ENCODE data around the gene PCNA. TPM values are rescaled to one million over a fixed set of nuclear protein-coding genes. Genes with fewer than 3 reads are reported as not detected.
"Not testable (repeated sequence)": the region's sequence is repeated elsewhere in the genome, so short reads cannot be mapped to it uniquely, and the experiment has no call there.

Gene PCNA
- total and polyA plus RNA-seq, 2 donors (not counting 1 experiment from before 2014, with no cell fraction given), result 31.7 to 73.4 TPM

GRCh38 chr20:5099909-5100308 lies 19.8 kb downstream of the PCNA start:
- H2AFZ ChIP-seq (ENCODE audit: insufficient read depth, low read depth, low read length, poor library complexity, severe bottlenecking); H3K9me3 ChIP-seq (ENCODE audit: control extremely low read depth in 1 of 3, control insufficient read depth in 2 of 3, insufficient read depth in 1 of 3, low read length in 2 of 3); H3K4me1 ChIP-seq (ENCODE audit: control insufficient read depth in 2 of 2, insufficient read depth in 2 of 2, low read length in 2 of 2); H3K27ac Mint-ChIP-seq; H3K4me1 Mint-ChIP-seq; H3K9me3 Mint-ChIP-seq (ENCODE audit: insufficient read depth); H3K27ac ChIP-seq (ENCODE audit: low read length in 2 of 2); H3K4me2 ChIP-seq (replicated peaks; ENCODE audit: low read depth, low read length, poor library complexity, severe bottlenecking); H3K27me3 Mint-ChIP-seq; H3K4me3 ChIP-seq (ENCODE audit: control extremely low read depth in 1 of 5, extremely low read depth in 1 of 5, insufficient read depth in 1 of 5, low read depth in 2 of 5, low read length in 4 of 5); H3K27me3 ChIP-seq (replicated peaks in 1 of 4; ENCODE audit: control extremely low read depth in 1 of 4, control insufficient read depth in 3 of 4, insufficient read depth in 4 of 4, low read length in 3 of 4); H3K9ac ChIP-seq (ENCODE audit: low read length); H3K4me3 Mint-ChIP-seq; H4K20me1 ChIP-seq (ENCODE audit: control insufficient read depth, insufficient read depth, low read length, poor library complexity, severe bottlenecking); ATAC-seq (ENCODE audit: low read depth); POLR2A ChIA-PET; DNase-seq: not testable (repeated sequence)
- intact Hi-C loops (cut with micrococcal nuclease), result loop anchor here (1.0 to 5.0 kb wide), 5 partner anchors 19 to 493 kb away; partner anchors contain the start of gene SLC23A2
- WGBS (ENCODE audit: insufficient coverage), result no CpG with 5 or more reads among the region's 3 CpGs
- peaks cover 22% of the 10 kb centered on the region for H3K79me2 ChIP-seq (ENCODE audit: control insufficient read depth, insufficient read depth, low read length)
- H3K36me3 ChIP-seq (replicated peaks in 1 of 2; ENCODE audit: control extremely low read depth in 1 of 2, control insufficient read depth in 1 of 2, extremely low read depth in 1 of 2, insufficient read depth in 2 of 2, low read length in 1 of 2), result peaks cover 10 to 62% of the 10 kb centered on the region in 2 experiments
- CTCF ChIA-PET, result interaction anchor here (0.5 to 4.9 kb wide), 33 partner anchors 8 to 494 kb away, joined by 3 to 76 read pairs (median 6); no protein-coding TSS in a partner anchor

GRCh38 chr20:5099009-5099408 lies 20.7 kb downstream of the PCNA start:
- DNase-seq; ATAC-seq (ENCODE audit: low read depth); H4K20me1 ChIP-seq (ENCODE audit: control insufficient read depth, insufficient read depth, low read length, poor library complexity, severe bottlenecking); H3K4me1 Mint-ChIP-seq; H3K27me3 ChIP-seq (replicated peaks in 1 of 4; ENCODE audit: control extremely low read depth in 1 of 4, control insufficient read depth in 3 of 4, insufficient read depth in 4 of 4, low read length in 3 of 4); H3K9ac ChIP-seq (ENCODE audit: low read length); H3K27ac Mint-ChIP-seq; H3K4me3 ChIP-seq (ENCODE audit: control extremely low read depth in 1 of 5, extremely low read depth in 1 of 5, insufficient read depth in 1 of 5, low read depth in 2 of 5, low read length in 4 of 5); H3K27me3 Mint-ChIP-seq; intact Hi-C loops (cut with micrococcal nuclease); H3K9me3 ChIP-seq (ENCODE audit: control extremely low read depth in 1 of 3, control insufficient read depth in 2 of 3, insufficient read depth in 1 of 3, low read length in 2 of 3); H3K4me3 Mint-ChIP-seq; H3K4me2 ChIP-seq (replicated peaks; ENCODE audit: low read depth, low read length, poor library complexity, severe bottlenecking); H3K27ac ChIP-seq (ENCODE audit: low read length in 2 of 2); H3K4me1 ChIP-seq (ENCODE audit: control insufficient read depth in 2 of 2, insufficient read depth in 2 of 2, low read length in 2 of 2); H2AFZ ChIP-seq (ENCODE audit: insufficient read depth, low read depth, low read length, poor library complexity, severe bottlenecking); H3K9me3 Mint-ChIP-seq (ENCODE audit: insufficient read depth): not testable (repeated sequence)
- H3K79me2 ChIP-seq (ENCODE audit: control insufficient read depth, insufficient read depth, low read length), result peaks cover 19% of the 10 kb centered on the region
- peaks cover 10 to 55% of the 10 kb centered on the region in 2 experiments for H3K36me3 ChIP-seq (replicated peaks in 1 of 2; ENCODE audit: control extremely low read depth in 1 of 2, control insufficient read depth in 1 of 2, extremely low read depth in 1 of 2, insufficient read depth in 2 of 2, low read length in 1 of 2)
- ChIA-PET CTCF (interaction anchor here (0.6 to 4.9 kb wide), 13 partner anchors 18 to 549 kb away, joined by 3 to 76 read pairs (median 5); no protein-coding TSS in a partner anchor), POLR2A (interaction anchor here (0.6 to 0.7 kb wide), 2 partner anchors 75 to 340 kb away, joined by 3 to 4 read pairs; no protein-coding TSS in a partner anchor)
- WGBS (ENCODE audit: insufficient coverage), result 100% methylated on average over 1 of the region's 1 CpG

Data from B cell (primary cell).